ENCODE data around the gene GPD2. TPM values are rescaled to one million over a fixed set of nuclear protein-coding genes. Genes with fewer than 3 reads are reported as not detected.

GPD2 gene
- total RNA-seq, 2 experiments from 2014 or later: 41.2 to 46.2 TPM

Other genes starting within 250 kb of the GPD2 start
- gene NR4A2, start 103.7 kb upstream of the GPD2 start, total RNA-seq: 10 to 100 TPM; 47.7 to 49.9 TPM

Data from activated naive CD8-positive, alpha-beta T cell treated with anti-CD3 and anti-CD28 coated beads for 36 hours (primary cell).